ENCODE results near the gene SMPD1. TPM values are rescaled to one million over a fixed set of nuclear protein-coding genes. Genes with fewer than 3 reads are reported as not detected.

The SMPD1 gene
- total and polyA plus RNA-seq, 2 of the 8 experiments (the other 6 are each of a cell fraction or from before 2014, with no cell fraction given): 1.9 to 2.4 TPM

DNA sequence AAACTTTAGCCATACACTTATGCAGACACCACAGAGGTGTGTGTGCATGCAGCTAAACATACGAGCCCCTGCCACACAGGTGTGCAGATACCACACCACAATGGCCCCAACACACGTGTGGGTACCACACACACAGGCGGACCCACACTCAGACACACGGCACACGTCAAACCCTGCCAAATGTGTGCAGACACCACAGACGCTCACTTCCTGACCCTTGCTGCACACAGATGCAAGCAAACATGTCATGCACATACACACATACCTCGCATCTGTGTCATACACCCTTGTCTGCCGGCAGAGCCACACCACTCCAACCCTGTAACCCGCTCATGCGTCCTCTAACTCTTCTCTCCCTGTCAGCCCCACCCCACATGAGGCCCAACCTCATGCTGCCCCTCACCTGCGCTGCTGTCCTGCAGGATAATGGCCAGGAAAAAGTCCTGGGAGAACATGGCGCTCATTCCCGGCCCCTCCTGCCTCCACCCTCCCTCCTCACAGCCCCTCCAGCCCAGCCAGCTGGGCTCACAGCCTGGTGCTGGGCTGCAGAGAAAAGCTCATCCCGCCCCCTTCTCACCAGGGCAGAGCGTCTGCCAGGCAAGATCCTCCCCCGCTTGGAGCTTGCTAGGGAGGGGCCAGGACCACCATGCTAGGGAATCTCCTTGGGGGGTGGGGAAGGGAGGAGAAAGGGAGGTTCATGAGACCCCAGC lies 14.2 kb downstream of the SMPD1 start (continued):
- TF ChIP-seq EZH2 (IDR thresholded peaks at IDR 0.05; ENCODE audit: low read depth, low read length, severe bottlenecking): no peak
